ENCODE results near the gene CHADL. TPM values are rescaled to one million over a fixed set of nuclear protein-coding genes. Genes with fewer than 3 reads are reported as not detected.

The CHADL gene
- total RNA-seq, 1 donor from 2014 or later: 3.4 TPM

DNA sequence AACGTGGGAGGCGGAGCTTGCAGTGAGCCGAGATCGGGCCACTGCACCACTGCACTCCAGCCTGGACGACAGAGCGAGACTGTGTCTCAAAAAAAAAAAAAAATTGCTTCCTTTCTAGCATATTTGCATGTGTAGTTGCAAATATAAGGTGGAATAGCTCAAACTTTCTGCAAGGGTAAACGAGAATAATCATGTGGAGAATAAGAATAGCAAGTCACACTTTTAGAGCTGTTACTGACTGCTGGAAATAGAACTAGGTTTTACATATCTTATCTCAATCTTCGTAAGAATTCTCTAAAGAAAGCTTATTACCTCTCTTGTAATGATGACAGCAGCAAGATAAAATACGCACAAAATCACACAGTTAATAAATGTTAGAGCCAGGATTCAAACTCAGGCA lies 34.0 kb downstream of the CHADL start:
- Histone ChIP-seq H3K36me3 (peaks cover 8% of the 10 kb centered on the region), H3K4me3 (no peak overlapping the region), H3K9me3 (no peaks in the 10 kb centered on the region), H3K27me3 (no peaks in the 10 kb centered on the region), H3K27ac (no peak overlapping the region), H3K4me1 (peaks cover 6% of the 10 kb centered on the region)
- no peak for DNase-seq
- intact Hi-C loops (cut with DNase I): no loop called here
- ATAC-seq: no peak
- TF ChIP-seq, protein P1, sequence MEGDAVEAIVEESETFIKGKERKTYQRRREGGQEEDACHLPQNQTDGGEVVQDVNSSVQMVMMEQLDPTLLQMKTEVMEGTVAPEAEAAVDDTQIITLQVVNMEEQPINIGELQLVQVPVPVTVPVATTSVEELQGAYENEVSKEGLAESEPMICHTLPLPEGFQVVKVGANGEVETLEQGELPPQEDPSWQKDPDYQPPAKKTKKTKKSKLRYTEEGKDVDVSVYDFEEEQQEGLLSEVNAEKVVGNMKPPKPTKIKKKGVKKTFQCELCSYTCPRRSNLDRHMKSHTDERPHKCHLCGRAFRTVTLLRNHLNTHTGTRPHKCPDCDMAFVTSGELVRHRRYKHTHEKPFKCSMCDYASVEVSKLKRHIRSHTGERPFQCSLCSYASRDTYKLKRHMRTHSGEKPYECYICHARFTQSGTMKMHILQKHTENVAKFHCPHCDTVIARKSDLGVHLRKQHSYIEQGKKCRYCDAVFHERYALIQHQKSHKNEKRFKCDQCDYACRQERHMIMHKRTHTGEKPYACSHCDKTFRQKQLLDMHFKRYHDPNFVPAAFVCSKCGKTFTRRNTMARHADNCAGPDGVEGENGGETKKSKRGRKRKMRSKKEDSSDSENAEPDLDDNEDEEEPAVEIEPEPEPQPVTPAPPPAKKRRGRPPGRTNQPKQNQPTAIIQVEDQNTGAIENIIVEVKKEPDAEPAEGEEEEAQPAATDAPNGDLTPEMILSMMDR (IDR thresholded peaks at IDR 0.05): no peak

DNA sequence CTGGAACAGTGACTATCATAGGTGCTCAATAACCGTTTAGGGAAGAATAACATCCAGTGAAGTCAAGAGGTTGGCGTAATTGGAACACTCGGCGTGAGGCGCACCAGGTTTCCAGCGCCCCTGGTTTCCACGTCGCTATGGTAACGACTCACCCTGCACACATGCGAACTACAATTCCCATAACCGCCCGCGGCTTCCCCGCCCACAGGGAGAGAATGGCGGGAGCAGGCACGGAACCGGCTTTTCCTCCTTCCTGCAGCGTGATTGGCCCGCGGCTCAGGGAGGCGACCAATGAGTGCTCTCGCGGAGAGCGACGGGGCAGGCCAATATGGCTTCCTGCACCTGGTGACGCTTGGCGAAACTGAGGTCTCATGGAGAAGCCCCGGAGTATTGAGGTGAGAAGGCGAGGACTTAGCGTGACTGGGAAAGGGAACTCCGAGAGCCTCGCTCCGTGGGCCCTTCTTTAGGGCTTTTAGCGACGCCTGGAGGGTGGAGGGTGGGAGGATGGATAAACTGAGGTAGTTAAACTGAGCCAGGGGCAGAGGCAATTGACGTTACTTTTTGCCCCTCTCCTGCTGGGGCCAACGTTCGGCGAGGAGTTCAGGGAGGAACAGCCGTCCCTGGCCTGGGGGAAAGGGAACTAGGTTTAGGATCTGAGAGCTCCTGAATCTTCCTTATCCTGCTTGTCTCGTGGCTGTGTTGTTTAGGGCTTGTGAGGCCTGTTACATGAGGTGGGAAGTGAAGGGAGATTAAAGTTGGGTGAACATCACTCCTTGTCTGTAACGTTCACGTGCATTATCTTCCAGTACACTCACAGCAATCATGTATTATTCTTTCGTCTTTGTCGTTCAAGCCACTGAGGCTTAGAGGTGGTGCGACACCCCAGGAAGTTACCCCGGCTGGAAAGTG lies 35.5 kb downstream of the CHADL start, which contains the start of gene L3MBTL2:
Gene L3MBTL2 (plus strand): TSS at position 321 of the 909 bp plus-strand sequence. CDS start 51 bp downstream, at position 372.
- peaks cover 6% of the 10 kb centered on the region for H3K4me1 ChIP-seq
- intact Hi-C loops (cut with DNase I): no loop called here
- ATAC-seq (peak; percentile 100), DNase-seq (peak; percentile 99)
- H3K27ac ChIP-seq: peak within 1 kb of the TSS; percentile 76
- TF ChIP-seq, protein P1 (IDR thresholded peaks at IDR 0.05): no peak
- H3K4me3 ChIP-seq: peak within 1 kb of the TSS; percentile 87
- H3K36me3 ChIP-seq: no peaks in the 10 kb centered on the region
- no peaks in the 10 kb centered on the region for H3K9me3 ChIP-seq
- H3K27me3 ChIP-seq: no peaks in the 10 kb centered on the region

DNA sequence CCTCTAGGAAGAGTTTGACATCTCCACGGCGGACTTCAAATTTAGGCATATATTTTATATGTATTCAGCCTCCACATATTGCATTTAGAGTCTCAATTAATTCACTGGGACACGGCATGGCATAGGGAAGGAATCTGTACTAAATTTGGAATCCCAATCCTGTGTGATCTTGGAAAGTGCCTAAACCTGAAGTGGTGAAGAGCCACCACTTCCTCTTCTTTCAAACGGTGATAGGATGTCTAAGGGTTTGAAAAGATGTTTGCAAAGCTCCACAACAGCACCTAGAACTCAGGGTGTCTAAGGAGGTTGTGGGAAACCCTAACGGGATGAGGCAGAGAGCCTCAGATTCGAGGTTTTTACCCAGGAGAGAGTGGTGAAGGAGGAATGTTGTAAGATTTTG lies 36.7 kb downstream of the CHADL start:
- H3K27me3 ChIP-seq: no peaks in the 10 kb centered on the region
- no peaks in the 10 kb centered on the region for H3K9me3 ChIP-seq
- DNase-seq (no peak), ATAC-seq (no peak)
- H3K4me1 ChIP-seq: peaks cover 6% of the 10 kb centered on the region
- H3K4me3 ChIP-seq: no peak overlapping the region
- H3K36me3 ChIP-seq: no peaks in the 10 kb centered on the region
- TF ChIP-seq, protein P1 (IDR thresholded peaks at IDR 0.05): no peak
- no peak overlapping the region for H3K27ac ChIP-seq
- intact Hi-C loops (cut with DNase I): no loop called here

DNA sequence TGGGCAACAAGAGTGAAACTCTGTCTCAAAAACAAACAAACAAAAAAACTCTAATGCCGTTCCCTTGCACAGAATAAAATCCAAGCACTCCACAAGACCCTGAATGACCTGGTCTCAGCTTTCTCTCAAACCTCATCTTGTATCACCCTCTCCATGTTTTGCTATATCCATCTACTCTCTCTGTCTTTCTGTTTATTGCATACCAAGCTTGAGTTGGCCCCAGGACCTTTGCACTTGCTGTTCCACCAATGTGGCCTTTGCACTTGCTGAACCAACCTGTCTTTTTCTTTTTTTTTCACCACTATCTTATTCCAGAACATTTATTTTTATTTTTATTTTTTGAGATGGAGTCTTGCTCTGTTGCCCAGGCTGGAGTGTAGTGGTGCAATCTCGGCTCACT lies 37.6 kb downstream of the CHADL start:
- DNase-seq: no peak

DNA sequence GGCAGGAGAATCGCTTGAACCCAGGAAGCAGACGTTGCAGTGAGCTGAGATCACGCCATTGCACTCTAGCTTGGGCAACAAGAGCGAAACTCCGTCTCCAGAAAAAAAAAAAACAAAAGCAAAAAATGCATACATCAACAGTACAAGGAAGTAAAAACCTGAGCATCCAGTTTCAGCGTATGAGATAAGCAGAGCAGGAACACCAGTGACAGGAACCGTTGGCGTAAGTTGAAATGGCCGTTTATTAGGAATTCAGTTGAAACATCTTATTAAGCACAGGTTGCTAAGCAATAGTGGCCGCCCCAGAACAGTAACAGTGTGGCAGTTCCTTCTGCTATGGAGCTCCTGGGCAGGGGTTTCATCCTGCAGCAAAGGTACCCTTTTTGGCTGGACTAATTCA lies 39.6 kb downstream of the CHADL start:
- Histone ChIP-seq H3K4me1 (peaks cover 21% of the 10 kb centered on the region), H3K27ac (no peak overlapping the region), H3K9me3 (no peaks in the 10 kb centered on the region), H3K27me3 (no peaks in the 10 kb centered on the region), H3K36me3 (no peaks in the 10 kb centered on the region), H3K4me3 (no peak overlapping the region)
- ATAC-seq: no peak
- TF ChIP-seq, protein P1 (IDR thresholded peaks at IDR 0.05): no peak
- intact Hi-C loops (cut with DNase I): no loop called here
- no peak for DNase-seq

More for the DNA sequence above, 37.6 kb downstream of the CHADL start:
- Histone ChIP-seq H3K4me3 (no peak overlapping the region), H3K27ac (no peak overlapping the region), H3K4me1 (peaks cover 12% of the 10 kb centered on the region), H3K9me3 (no peaks in the 10 kb centered on the region), H3K36me3 (no peaks in the 10 kb centered on the region), H3K27me3 (no peaks in the 10 kb centered on the region)
- TF ChIP-seq, protein P1 (IDR thresholded peaks at IDR 0.05): no peak
- no peak for ATAC-seq
- intact Hi-C loops (cut with DNase I): no loop called here
